K562 (cell line): ENCODE measurements around the gene CMIP. TPM values are rescaled to one million over a fixed set of nuclear protein-coding genes. Genes with fewer than 3 reads are reported as not detected.

ENCODE experiments used
- ADNP ChIP-seq: fragments of 200-800 bp; sonication (Bioruptor generic); IDR thresholded peaks from 2 replicates; pipeline ENCODE4 v1.6.1; 2016; ENCODE audit warnings: missing genetic modification characterization, missing compliant biosample characterization
- BRF2 ChIP-seq: IDR thresholded peaks from 3 replicates; pipeline ENCODE4 v1.6.1; 2011; ENCODE audit warnings: borderline replicate concordance, mild to moderate bottlenecking; ENCODE audit not compliant: insufficient read length, insufficient read depth
- DIDO1 ChIP-seq: fragments of 450-650 bp; IDR thresholded peaks from 2 replicates; pipeline ENCODE4 v1.6.1; 2016; ENCODE audit warnings: low read depth, missing biosample characterization, missing genetic modification characterization
- ELF2 ChIP-seq: fragments of 250-450 bp; sonication (Bioruptor Pico); IDR thresholded peaks from 2 replicates; pipeline ENCODE4 v1.5.0; 2021; ENCODE audit warnings: mild to moderate bottlenecking
- ETS2 ChIP-seq: IDR thresholded peaks from 2 replicates; pipeline ENCODE4 v1.6.1; 2016; ENCODE audit warnings: borderline replicate concordance, missing genetic modification characterization, mild to moderate bottlenecking, moderate library complexity, missing compliant biosample characterization; ENCODE audit not compliant: poor library complexity, severe bottlenecking
- FOSL1 ChIP-seq: fragments of 200-800 bp; sonication (Bioruptor generic); conservative IDR thresholded peaks from 2 replicates; pipeline ENCODE4 v1.6.1; 2016; ENCODE audit warnings: missing genetic modification characterization, missing compliant biosample characterization
- FOXK2 ChIP-seq, 2 experiments: fragments of 450-650 bp; IDR thresholded peaks in 1 of 2; conservative IDR thresholded peaks in 1 of 2; 2 replicates each; pipeline ENCODE4 v1.6.1; 2016; ENCODE audit warnings: low read depth in 2 of 2, mild to moderate bottlenecking in 1 of 2
- HCFC1 ChIP-seq: IDR thresholded peaks from 2 replicates; pipeline ENCODE4 v1.6.1; 2012; ENCODE audit warnings: low read depth, low read length, improper control_type of control experiment
- KHSRP ChIP-seq: fragments of 450-650 bp; IDR thresholded peaks from 2 replicates; pipeline ENCODE4 v1.6.1; 2017
- NCOA1 ChIP-seq: fragments of 450-650 bp; IDR thresholded peaks from 2 replicates; pipeline ENCODE4 v1.6.1; 2016; ENCODE audit warnings: low read depth
- PHF8 ChIP-seq: fragments of 200-600 bp; sonication (generic); IDR thresholded peaks from 2 replicates; pipeline ENCODE4 v1.6.1; 2012; ENCODE audit warnings: mixed run types, mild to moderate bottlenecking, inconsistent platforms, low read length, moderate library complexity, borderline replicate concordance
- RAD21 ChIP-seq, 2 experiments: fragments of 250-450 bp in 1 of 2; fragments of 450-650 bp in 1 of 2; sonication (Bioruptor Pico) in 1 of 2; formaldehyde crosslinking in 1 of 2; IDR thresholded peaks in 1 of 2; conservative IDR thresholded peaks in 1 of 2; 2 replicates each; pipeline versions ENCODE4 v1.4.0 to v1.8.0; 2020 to 2022; ENCODE audit warnings: mild to moderate bottlenecking in 2 of 2, moderate library complexity in 1 of 2
- SMARCA5 ChIP-seq: fragments of 450-650 bp; IDR thresholded peaks from 2 replicates; pipeline ENCODE4 v1.6.1; 2016
- TEAD4 ChIP-seq, 2 experiments: sonication (generic) in 1 of 2; formaldehyde crosslinking in 1 of 2; IDR thresholded peaks; 2 replicates each; pipeline versions ENCODE4 v1.6.1 to v1.8.0; 2012 to 2022; ENCODE audit warnings: borderline replicate concordance in 1 of 2, inconsistent platforms in 1 of 2, low read length in 1 of 2, mild to moderate bottlenecking in 1 of 2, missing genetic modification reagents in 1 of 2
- ZC3H8 ChIP-seq: fragments of 450-650 bp; IDR thresholded peaks from 2 replicates; pipeline ENCODE4 v1.6.1; 2017
- ZFP30 ChIP-seq: fragments of 250-450 bp; sonication (Bioruptor Pico); IDR thresholded peaks from 2 replicates; pipeline ENCODE4 v1.8.0; 2022; ENCODE audit warnings: moderate library complexity, mild to moderate bottlenecking, inconsistent platforms, borderline replicate concordance
- ZNF197 ChIP-seq: fragments of 200-800 bp; sonication (Bioruptor generic); IDR thresholded peaks from 2 replicates; pipeline ENCODE4 v1.6.1; 2016; ENCODE audit warnings: low read depth, missing genetic modification characterization, missing compliant biosample characterization
- ZNF280B ChIP-seq: fragments of 250-450 bp; sonication (Bioruptor Pico); IDR thresholded peaks from 2 replicates; pipeline ENCODE4 v1.5.1; 2021; ENCODE audit warnings: mild to moderate bottlenecking
- ZNF311 ChIP-seq: fragments of 250-450 bp; sonication (Bioruptor Pico); IDR thresholded peaks from 2 replicates; pipeline ENCODE4 v1.4.0; 2020; ENCODE audit warnings: mild to moderate bottlenecking, moderate library complexity
- ZNF507 ChIP-seq: conservative IDR thresholded peaks from 2 replicates; pipeline ENCODE4 v1.6.1; 2017; ENCODE audit warnings: missing genetic modification characterization, missing compliant biosample characterization
- polyA plus RNA-seq, 8 experiments: library from polyadenylated mRNA; depleted of rRNA in 4 of 8; stranded (reverse) in 5 of 8; unstranded in 3 of 8; fragments of >200 nt; fragmentation: Nextera tagmentation in 2 of 8; fragmentation: Illumina TruSeq in 1 of 8; extraction: Ambion mirVana in 2 of 8; extraction: Trizol in 1 of 8; gene quantifications; 2 replicates each; pipeline versions ENCODE4 v1.2.1 to v1.2.3, GENCODE V29; 2011 to 2014; ENCODE audit warnings: inconsistent platforms in 1 of 8, missing spikeins in 1 of 8
- total RNA-seq, 7 experiments: library from RNA; depleted of rRNA in 6 of 7; stranded (reverse); fragments of >200 nt in 6 of 7; fragmentation: Illumina TruSeq in 2 of 7; extraction: Trizol in 2 of 7; gene quantifications; 2 replicates each; pipeline versions ENCODE4 v1.2.1 to v1.2.3, GENCODE V29; 2011 to 2021; ENCODE audit warnings: low replicate concordance in 1 of 7
- TF ChIP-seq, protein P1 (sequence below): sonication (generic); IDR thresholded peaks from 2 replicates; pipeline ENCODE4 v1.6.1; 2016
- TF ChIP-seq, protein P2 (sequence below): sonication (generic); formaldehyde crosslinking; IDR thresholded peaks from 2 replicates; pipeline ENCODE4 v1.8.0; 2022; ENCODE audit warnings: missing genetic modification reagents, mild to moderate bottlenecking, borderline replicate concordance

Gene CMIP
- total and polyA plus RNA-seq, 9 of the 15 experiments (the other 6 are each of a cell fraction or from before 2014, with no cell fraction given) = 0.94 to 82.5 (median 10.3) TPM

GRCh38 chr16:81431554-81432353 lies 12.9 kb upstream of the CMIP start (continued):
- TF ChIP-seq, protein P1, sequence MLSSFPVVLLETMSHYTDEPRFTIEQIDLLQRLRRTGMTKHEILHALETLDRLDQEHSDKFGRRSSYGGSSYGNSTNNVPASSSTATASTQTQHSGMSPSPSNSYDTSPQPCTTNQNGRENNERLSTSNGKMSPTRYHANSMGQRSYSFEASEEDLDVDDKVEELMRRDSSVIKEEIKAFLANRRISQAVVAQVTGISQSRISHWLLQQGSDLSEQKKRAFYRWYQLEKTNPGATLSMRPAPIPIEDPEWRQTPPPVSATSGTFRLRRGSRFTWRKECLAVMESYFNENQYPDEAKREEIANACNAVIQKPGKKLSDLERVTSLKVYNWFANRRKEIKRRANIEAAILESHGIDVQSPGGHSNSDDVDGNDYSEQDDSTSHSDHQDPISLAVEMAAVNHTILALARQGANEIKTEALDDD = peak; percentile 26; the same call in 1 of the 2 replicates
- TF ChIP-seq DIDO1 (tag) = no peak
- TF ChIP-seq FOSL1 (tag) = peak; percentile 10; the same call in 1 of the 2 replicates
- no peak for TF ChIP-seq ZNF280B (CRISPR knock-in tag)
- no peak for TF ChIP-seq ZC3H8
- TF ChIP-seq, protein P2, sequence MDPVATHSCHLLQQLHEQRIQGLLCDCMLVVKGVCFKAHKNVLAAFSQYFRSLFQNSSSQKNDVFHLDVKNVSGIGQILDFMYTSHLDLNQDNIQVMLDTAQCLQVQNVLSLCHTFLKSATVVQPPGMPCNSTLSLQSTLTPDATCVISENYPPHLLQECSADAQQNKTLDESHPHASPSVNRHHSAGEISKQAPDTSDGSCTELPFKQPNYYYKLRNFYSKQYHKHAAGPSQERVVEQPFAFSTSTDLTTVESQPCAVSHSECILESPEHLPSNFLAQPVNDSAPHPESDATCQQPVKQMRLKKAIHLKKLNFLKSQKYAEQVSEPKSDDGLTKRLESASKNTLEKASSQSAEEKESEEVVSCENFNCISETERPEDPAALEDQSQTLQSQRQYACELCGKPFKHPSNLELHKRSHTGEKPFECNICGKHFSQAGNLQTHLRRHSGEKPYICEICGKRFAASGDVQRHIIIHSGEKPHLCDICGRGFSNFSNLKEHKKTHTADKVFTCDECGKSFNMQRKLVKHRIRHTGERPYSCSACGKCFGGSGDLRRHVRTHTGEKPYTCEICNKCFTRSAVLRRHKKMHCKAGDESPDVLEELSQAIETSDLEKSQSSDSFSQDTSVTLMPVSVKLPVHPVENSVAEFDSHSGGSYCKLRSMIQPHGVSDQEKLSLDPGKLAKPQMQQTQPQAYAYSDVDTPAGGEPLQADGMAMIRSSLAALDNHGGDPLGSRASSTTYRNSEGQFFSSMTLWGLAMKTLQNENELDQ (CRISPR knock-in tag) = no peak
- TF ChIP-seq ETS2 (tag) = no peak
- peak; percentile 32; the same call in 1 of the 2 replicates for TF ChIP-seq TEAD4 (IDR thresholded peaks at IDR 0.05; ENCODE audit: low read length)
- no peak for TF ChIP-seq TEAD4 (CRISPR knock-in tag; IDR thresholded peaks at IDR 0.05; ENCODE audit: borderline replicate concordance)
- no peak for TF ChIP-seq ZNF311 (CRISPR knock-in tag)
- TF ChIP-seq ELF2 (CRISPR knock-in tag) = no peak
- no peak for TF ChIP-seq NCOA1
- TF ChIP-seq ZFP30 (CRISPR knock-in tag) = no peak
- no peak for TF ChIP-seq ADNP (tag)
- peak in 1 of 2 experiments; percentile 10; a peak in 1 of 4 replicates for TF ChIP-seq FOXK2 (conservative IDR thresholded peaks at IDR 0.05 in 1 of 2, IDR thresholded peaks at IDR 0.05 in 1 of 2; ENCODE audit: low read depth in 2 of 2)
- peak; percentile 16; the same call in 1 of the 2 replicates for TF ChIP-seq PHF8
- no peak for TF ChIP-seq HCFC1
- TF ChIP-seq KHSRP = no peak
- no peak for TF ChIP-seq RAD21 (CRISPR knock-in tag; conservative IDR thresholded peaks at IDR 0.05 in 1 of 2, IDR thresholded peaks at IDR 0.05 in 1 of 2)
- 0 out of 2 replicates have a peak, but pooled peaks have one; percentile 10 for TF ChIP-seq ZNF507
- no peak for TF ChIP-seq BRF2
- no peak for TF ChIP-seq SMARCA5
- peak; percentile 50; the same call in 1 of the 2 replicates for TF ChIP-seq ZNF197
